ENCODE results near the gene C3.
"Not testable (repeated sequence)": the region's sequence is repeated elsewhere in the genome, so short reads cannot be mapped to it uniquely, and the experiment has no call there.

The C3 gene

DNA sequence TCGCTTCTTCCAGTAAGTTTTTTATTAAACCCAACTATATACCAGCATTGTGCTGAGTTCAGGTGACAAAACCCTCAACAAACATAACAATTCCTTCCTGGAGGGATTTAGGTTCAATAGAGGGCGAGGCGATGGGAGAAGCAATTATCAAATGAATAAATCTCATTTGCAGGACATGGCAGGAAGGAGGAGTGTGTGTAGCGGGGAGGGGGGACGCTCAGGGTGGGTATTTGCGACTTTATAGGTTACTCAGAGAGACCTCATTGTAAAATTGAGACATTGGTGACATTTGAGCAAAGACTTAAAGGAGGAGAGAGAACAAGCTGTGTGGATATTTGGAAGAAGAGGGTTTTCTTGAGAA is 3.9 kb downstream of the C3 start:
- H3K9ac ChIP-seq (ENCODE audit: low read length), result no peak overlapping the region
- H3K36me3 ChIP-seq (ENCODE audit: control insufficient read depth, insufficient read depth, low read length, severe bottlenecking), result peaks cover 40% of the 10 kb centered on the region
- H3K9me3 ChIP-seq (ENCODE audit: control insufficient read depth, low read length), result no peaks in the 10 kb centered on the region
- no peaks in the 10 kb centered on the region for H3K27me3 ChIP-seq (replicated peaks; ENCODE audit: control insufficient read depth, insufficient read depth, low read length)
- peaks cover 19% of the 10 kb centered on the region for H3K4me1 ChIP-seq (ENCODE audit: control insufficient read depth, insufficient read depth, low read length)
- no peak for DNase-seq (ENCODE audit: low read depth)
- no peak overlapping the region for H3K4me3 ChIP-seq (ENCODE audit: low read length)

DNA sequence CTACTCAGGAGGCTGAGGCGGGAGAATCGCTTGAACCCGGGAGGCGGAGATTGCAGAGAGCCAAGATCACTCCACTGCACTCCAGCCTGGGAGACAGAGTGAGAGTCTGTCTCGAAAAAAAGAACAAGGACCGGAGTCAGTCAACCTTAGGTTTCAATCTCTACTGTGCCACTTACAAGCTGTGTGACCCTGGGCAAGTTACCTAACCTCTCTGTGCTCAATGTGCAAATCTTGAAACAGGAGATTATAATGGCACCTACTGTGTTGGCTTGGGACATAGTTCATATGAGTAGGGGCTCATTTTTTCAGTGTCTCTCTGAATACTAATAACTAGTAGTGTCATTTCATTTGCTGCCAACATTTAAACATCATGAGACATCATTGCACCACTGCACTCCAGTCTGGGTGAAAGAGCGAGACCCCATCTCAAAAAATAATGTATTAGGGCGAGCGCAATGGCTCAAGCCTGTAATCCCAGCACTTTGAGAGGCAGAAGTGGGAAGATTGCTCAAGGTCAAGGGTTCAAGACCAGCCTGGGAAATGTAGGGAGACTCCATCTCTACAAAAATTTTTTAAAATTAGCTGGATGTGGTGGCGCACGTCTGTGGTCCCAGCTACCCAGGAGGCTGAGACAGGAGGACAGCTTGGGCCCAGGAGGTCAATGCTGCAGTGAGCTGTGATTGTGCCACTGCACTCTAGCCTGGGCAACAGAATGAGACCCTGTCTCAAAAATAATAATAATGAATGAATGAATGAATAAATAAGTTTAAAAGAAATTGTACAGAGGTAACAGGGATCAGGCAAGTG is 5.5 kb downstream of the C3 start:
- no peak overlapping the region for H3K9ac ChIP-seq (ENCODE audit: low read length)
- DNase-seq (ENCODE audit: low read depth), result no peak
- no peak overlapping the region for H3K4me3 ChIP-seq (ENCODE audit: low read length)
- H3K36me3 ChIP-seq (ENCODE audit: control insufficient read depth, insufficient read depth, low read length, severe bottlenecking), result peaks cover 56% of the 10 kb centered on the region
- peaks cover 4% of the 10 kb centered on the region for H3K4me1 ChIP-seq (ENCODE audit: control insufficient read depth, insufficient read depth, low read length)
- no peaks in the 10 kb centered on the region for H3K9me3 ChIP-seq (ENCODE audit: control insufficient read depth, low read length)
- no peaks in the 10 kb centered on the region for H3K27me3 ChIP-seq (replicated peaks; ENCODE audit: control insufficient read depth, insufficient read depth, low read length)

DNA sequence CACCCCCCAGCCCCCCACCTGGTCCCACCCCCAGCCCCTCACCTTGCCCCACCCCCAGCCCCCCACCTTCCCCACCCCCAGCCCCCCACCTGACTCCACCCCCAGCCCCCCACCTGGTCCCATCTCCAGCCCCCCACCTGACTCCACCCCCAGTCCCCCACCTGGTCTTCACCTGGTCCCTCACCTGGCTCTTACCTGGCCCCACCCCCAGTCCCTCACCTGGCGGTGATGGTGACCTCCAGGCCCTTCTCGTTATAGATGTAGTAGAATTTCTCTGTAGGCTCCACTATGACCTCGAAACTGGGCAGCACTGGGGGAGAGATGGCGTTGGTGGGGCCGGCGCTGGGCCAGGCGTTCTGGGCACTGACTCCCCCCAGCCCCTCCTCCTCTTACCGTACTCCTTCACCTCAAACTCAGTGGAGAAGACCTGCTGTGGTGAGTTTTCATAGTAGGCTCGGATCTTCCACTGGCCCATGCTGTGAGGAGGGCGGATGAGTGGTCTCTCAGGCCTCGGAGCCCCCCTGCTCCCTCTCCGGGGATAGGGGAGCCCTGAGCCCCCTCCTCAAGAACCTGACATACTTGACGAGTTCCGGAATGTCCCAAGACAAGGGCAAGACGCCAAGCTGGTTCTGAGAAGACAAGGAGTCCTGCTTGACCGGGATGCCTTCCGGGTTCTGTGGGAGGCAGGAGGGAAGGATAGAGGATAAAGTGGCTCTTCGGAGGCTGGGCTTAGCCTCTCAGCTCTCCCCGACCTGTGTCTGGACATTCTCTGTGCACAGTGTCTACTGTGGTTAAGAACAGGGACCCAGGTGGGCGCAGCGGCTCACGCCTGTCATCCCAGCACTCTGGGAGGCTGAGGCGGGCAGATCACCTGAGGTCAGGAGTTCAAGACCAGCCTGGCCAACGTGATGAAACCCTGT is 6.4 kb downstream of the C3 start:
- Histone ChIP-seq H3K4me3 (ENCODE audit: low read length) (no peak overlapping the region), H3K9ac (ENCODE audit: low read length) (no peak overlapping the region), H3K36me3 (ENCODE audit: control insufficient read depth, insufficient read depth, low read length, severe bottlenecking) (peaks cover 58% of the 10 kb centered on the region), H3K4me1 (ENCODE audit: control insufficient read depth, insufficient read depth, low read length) (peaks cover under 1% of the 10 kb centered on the region), H3K27me3 (replicated peaks; ENCODE audit: control insufficient read depth, insufficient read depth, low read length) (no peaks in the 10 kb centered on the region), H3K9me3 (ENCODE audit: control insufficient read depth, low read length) (no peaks in the 10 kb centered on the region)
- no peak for DNase-seq (ENCODE audit: low read depth)

DNA sequence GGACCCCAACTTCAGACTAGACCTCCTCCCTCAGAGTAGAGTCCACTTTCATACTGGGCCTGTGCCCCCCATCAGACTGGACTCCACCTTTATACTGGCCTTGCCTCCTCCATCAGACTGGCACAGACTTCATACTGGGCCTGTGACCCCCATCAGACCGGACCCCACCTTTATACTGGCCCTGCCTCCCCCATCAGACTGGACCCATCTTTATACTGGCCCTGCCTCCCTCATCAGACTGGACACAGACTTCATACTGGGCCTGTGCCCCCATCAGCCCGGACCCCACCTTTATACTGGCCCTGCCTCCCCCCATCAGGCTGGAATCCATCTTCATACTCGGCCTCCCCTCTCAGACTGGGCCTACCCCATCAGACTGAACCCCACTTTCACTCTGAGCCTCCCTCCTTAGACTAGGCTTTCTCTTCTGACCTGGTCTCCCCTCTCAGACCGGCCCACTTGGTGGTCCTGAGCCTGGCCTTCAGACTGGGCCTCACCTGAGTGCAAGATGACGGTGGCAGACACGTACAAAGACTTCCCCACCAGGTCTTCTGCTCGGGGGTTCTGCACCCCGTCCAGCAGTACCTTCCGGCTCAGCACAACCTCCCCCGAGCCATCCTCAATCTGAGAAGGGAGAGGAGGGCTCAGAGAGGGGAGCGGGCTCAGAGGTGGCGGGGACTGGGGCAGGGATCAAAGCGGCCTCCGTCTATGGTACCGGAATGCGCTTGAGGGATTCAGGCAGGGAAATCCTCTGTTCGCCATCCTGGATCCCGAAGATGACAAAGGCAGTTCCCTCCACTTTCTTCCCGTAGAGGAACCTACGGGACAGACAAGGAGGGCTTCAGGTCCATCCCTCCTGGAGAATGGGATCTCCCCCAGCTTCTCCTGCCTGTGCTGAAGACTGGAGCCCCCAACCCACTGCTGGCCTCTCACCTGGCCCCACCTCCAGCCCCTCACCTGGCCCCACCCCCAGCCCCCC is 7.5 kb downstream of the C3 start:
- H3K9me3 ChIP-seq (ENCODE audit: control insufficient read depth, low read length), result no peaks in the 10 kb centered on the region
- no peak overlapping the region for H3K9ac ChIP-seq (ENCODE audit: low read length)
- H3K4me1 ChIP-seq (ENCODE audit: control insufficient read depth, insufficient read depth, low read length), result no peaks in the 10 kb centered on the region
- no peak for DNase-seq (ENCODE audit: low read depth)
- H3K27me3 ChIP-seq (replicated peaks; ENCODE audit: control insufficient read depth, insufficient read depth, low read length), result no peaks in the 10 kb centered on the region
- no peak overlapping the region for H3K4me3 ChIP-seq (ENCODE audit: low read length)
- peaks cover 67% of the 10 kb centered on the region for H3K36me3 ChIP-seq (ENCODE audit: control insufficient read depth, insufficient read depth, low read length, severe bottlenecking)

DNA sequence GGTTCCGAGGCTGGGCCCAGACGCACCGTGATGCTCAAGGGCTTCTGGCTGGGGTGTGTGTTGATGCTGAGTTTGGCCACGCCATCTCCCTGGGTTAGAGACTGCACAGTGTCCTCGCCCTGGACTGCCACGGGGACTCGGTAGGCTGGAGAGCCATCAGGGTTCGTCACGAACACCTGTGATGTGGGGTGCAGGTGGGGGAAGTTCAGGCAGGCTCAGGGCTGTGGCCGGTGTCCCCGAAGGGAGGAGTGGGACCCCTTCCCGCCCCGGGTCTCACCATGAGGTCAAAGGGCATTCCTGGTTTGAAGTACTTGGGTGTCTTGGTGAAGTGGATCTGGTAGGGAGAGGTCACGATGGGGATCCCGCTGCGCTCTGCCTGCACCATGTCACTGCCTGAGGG is 8.2 kb downstream of the C3 start:
- no peak for DNase-seq (ENCODE audit: low read depth)
- Histone ChIP-seq H3K4me3 (ENCODE audit: low read length) (no peak overlapping the region), H3K36me3 (ENCODE audit: control insufficient read depth, insufficient read depth, low read length, severe bottlenecking) (peaks cover 67% of the 10 kb centered on the region), H3K27me3 (replicated peaks; ENCODE audit: control insufficient read depth, insufficient read depth, low read length) (no peaks in the 10 kb centered on the region), H3K9ac (ENCODE audit: low read length) (no peak overlapping the region), H3K4me1 (ENCODE audit: control insufficient read depth, insufficient read depth, low read length) (no peaks in the 10 kb centered on the region), H3K9me3 (ENCODE audit: control insufficient read depth, low read length) (no peaks in the 10 kb centered on the region)

DNA sequence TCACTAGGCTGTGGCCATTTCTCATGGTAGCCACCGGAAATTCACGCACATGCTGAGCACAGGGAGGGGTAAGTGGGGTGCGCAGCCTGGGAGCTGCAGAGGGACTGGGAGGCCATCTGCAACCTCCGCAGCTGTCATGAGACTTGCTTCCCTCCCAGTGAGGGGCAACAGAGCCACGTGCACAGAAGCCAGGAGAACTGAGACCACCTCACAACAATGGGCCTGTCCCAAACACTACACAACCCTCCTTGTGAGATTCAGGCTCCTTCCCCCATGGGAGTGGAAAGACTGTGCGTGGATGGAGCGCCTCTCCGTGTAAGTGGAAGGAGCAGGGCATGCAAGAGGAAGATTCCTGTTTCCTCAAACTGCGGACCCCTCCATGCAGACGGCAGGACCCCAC is 8.8 kb downstream of the C3 start:
- DNase-seq (ENCODE audit: low read depth), result no peak
- Histone ChIP-seq H3K4me1 (ENCODE audit: control insufficient read depth, insufficient read depth, low read length) (no peaks in the 10 kb centered on the region), H3K4me3 (ENCODE audit: low read length) (no peak overlapping the region), H3K9ac (ENCODE audit: low read length) (no peak overlapping the region), H3K9me3 (ENCODE audit: control insufficient read depth, low read length) (no peaks in the 10 kb centered on the region), H3K36me3 (ENCODE audit: control insufficient read depth, insufficient read depth, low read length, severe bottlenecking) (peaks cover 64% of the 10 kb centered on the region), H3K27me3 (replicated peaks; ENCODE audit: control insufficient read depth, insufficient read depth, low read length) (no peaks in the 10 kb centered on the region)

DNA sequence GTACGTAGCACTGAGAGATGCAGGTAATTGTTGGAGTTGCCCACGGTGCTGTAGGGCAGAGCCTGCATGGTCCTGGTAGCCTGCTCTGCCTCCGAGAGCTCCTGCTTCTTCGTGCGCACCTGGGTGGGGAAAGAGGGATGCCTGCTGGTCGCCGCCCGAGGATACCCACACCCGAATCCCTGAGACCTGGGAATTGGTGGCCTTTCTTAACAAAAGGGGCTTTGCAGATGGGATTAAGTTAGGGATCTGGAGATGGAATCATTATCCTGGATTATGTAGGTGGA is 9.4 kb downstream of the C3 start:
- peaks cover 61% of the 10 kb centered on the region for H3K36me3 ChIP-seq (ENCODE audit: control insufficient read depth, insufficient read depth, low read length, severe bottlenecking)
- no peak overlapping the region for H3K4me3 ChIP-seq (ENCODE audit: low read length)
- DNase-seq (ENCODE audit: low read depth), result no peak
- H3K4me1 ChIP-seq (ENCODE audit: control insufficient read depth, insufficient read depth, low read length), result no peaks in the 10 kb centered on the region
- H3K9ac ChIP-seq (ENCODE audit: low read length), result no peak overlapping the region
- no peaks in the 10 kb centered on the region for H3K9me3 ChIP-seq (ENCODE audit: control insufficient read depth, low read length)
- H3K27me3 ChIP-seq (replicated peaks; ENCODE audit: control insufficient read depth, insufficient read depth, low read length), result no peaks in the 10 kb centered on the region

DNA sequence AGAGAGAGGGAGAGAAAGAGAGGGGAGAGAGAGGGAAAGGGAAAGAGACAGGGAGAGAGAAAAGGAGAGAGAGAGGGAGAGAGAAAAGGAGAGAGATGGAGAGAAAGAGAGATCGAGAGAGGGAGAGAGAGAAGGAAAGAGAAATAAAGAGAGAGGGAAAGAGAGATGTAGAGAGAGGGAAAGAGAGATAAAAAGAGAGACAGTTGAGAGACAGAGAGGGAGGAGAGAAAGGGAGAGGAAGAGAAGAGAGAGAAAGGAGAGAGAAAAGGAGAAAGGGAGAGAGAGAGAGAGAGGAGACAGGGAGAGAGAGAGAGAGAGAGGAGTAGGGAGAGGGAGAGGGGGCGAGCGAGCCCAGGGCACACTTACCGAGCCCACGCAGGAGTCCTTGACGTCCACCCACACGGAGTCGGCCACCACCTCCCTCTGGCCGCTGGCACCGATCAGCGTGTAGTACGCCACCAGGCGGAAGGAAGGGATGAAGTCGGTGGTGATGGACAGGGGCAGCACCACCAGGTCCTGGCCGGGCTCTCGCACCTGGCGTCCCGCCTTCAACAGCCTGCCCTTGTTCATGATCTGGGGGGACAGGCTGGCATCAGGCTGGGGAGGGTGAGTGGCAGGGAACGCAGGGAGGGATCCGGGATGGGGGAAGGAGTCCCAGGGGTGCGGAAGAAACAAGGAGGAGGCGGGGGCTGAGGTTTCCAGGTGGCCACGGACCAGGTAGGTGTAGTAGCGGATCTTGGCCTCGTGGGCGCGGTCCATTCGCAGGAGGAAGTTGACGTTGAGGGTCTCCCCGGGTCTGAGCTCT is 10.0 kb downstream of the C3 start:
- Histone ChIP-seq H3K27me3 (replicated peaks; ENCODE audit: control insufficient read depth, insufficient read depth, low read length) (no peaks in the 10 kb centered on the region), H3K4me3 (ENCODE audit: low read length) (no peak overlapping the region), H3K36me3 (ENCODE audit: control insufficient read depth, insufficient read depth, low read length, severe bottlenecking) (peaks cover 63% of the 10 kb centered on the region), H3K9ac (ENCODE audit: low read length) (no peak overlapping the region), H3K4me1 (ENCODE audit: control insufficient read depth, insufficient read depth, low read length) (no peaks in the 10 kb centered on the region), H3K9me3 (ENCODE audit: control insufficient read depth, low read length) (no peaks in the 10 kb centered on the region)
- DNase-seq (ENCODE audit: low read depth), result no peak

DNA sequence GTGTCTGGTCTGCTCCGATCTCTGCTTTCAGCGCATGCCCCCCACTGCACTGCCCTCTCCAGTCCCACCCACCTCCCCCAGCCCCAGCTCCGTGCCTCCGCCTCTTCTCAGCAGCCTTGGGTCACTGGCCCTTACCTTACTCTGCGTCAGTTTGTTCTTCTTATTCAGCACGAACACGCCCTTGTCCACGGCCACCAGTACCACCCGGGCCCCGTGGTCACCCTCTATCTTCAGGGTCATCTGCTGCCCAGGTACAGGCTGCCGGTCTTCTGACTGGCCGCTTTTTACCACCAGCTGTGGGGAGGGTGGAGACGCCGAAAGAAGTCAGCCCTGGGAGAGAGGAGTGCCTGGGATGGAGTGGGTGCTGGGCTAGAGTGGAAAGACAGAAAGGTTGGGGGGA is 10.9 kb downstream of the C3 start:
- H3K9me3 ChIP-seq (ENCODE audit: control insufficient read depth, low read length), result no peaks in the 10 kb centered on the region
- no peaks in the 10 kb centered on the region for H3K4me1 ChIP-seq (ENCODE audit: control insufficient read depth, insufficient read depth, low read length)
- no peaks in the 10 kb centered on the region for H3K27me3 ChIP-seq (replicated peaks; ENCODE audit: control insufficient read depth, insufficient read depth, low read length)
- H3K4me3 ChIP-seq (ENCODE audit: low read length), result no peak overlapping the region
- no peak for DNase-seq (ENCODE audit: low read depth)
- H3K36me3 ChIP-seq (ENCODE audit: control insufficient read depth, insufficient read depth, low read length, severe bottlenecking), result peaks cover 68% of the 10 kb centered on the region
- no peak overlapping the region for H3K9ac ChIP-seq (ENCODE audit: low read length)

DNA sequence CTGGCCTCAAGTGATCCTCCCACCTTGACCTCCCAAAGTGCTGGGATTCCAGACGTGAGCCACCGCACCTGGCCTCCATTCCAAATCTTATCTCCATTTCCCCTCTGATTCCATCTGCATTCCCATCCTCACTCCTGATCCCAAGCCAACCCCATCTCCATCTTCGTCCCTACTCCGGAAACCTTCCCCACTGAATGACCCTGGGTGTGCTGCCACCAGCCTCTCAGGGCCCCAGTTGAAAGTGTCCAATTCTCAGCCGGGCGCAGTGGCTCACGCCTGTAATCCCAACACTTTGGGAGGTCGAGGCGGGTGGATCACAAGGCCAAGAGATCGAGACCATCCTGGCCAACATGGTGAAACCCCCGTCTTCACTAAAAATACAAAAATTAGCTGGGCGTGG is 11.5 kb downstream of the C3 start:
- H3K36me3 ChIP-seq (ENCODE audit: control insufficient read depth, insufficient read depth, low read length, severe bottlenecking), result peaks cover 72% of the 10 kb centered on the region
- H3K9ac ChIP-seq (ENCODE audit: low read length); H3K27me3 ChIP-seq (replicated peaks; ENCODE audit: control insufficient read depth, insufficient read depth, low read length); H3K4me1 ChIP-seq (ENCODE audit: control insufficient read depth, insufficient read depth, low read length); H3K9me3 ChIP-seq (ENCODE audit: control insufficient read depth, low read length); DNase-seq (ENCODE audit: low read depth); H3K4me3 ChIP-seq (ENCODE audit: low read length): not testable (repeated sequence)
